GM19025 (cell line): Measurements from ENCODE around the gene CDH8.
"Not testable (repeated sequence)": the region's sequence is repeated elsewhere in the genome, so short reads cannot be mapped to it uniquely, and the experiment has no call there.

ENCODE experiments used
- ATAC-seq: cut with Tn5 transposase; IDR thresholded peaks from one replicate; pipeline ENCODE4 v1.9.1; 2021; ENCODE audit warnings: mild to moderate bottlenecking, low read depth, moderate library complexity; ENCODE audit not compliant: unreplicated experiment

The CDH8 gene

DNA sequence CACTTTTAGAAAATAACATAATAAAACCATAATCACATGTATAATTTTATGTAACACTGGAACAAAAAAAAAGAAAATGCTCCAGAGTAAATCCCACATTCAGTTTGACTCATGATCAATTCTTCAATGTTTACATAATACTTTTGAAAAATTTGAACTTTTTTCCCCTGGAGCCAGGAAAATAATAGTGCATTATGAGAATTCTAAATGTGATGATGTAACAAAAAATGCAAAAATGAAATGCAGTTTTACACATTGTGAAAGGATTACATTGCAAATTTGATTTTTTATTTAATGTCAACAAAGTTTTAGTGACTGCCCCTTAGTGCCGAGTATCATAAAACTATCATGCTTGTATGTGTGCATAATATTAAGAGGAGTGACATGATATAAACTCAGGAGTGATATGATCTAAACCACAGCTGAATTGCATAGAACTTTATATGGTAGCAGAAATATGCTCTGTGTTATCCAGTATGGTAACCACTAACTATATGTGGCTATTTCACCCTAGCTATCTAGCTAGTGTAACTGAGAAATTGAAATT lies 238.2 kb downstream of the CDH8 start:
- ATAC-seq = no peak

DNA sequence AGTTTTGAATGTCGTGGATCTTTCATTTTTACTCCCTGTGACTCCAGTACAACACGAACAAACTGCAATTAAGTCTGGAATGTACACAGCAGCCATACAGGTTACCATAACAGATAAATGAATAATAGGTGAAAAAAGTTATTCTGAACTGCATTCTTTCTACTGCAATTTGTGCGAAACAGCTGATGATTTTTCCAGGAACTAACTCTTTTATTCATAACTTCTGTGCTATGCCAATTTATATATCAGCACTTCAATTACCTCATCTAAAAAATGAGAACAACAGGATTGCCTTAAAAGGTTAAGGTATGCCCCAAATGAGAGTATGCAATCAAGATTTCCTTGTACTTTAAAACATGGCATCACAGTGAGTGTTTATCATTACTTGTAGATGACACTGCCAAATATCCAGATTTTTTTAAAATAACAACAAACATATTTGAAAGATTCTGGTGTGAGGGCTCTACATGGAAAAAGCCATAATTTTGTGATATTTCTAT lies 238.9 kb downstream of the CDH8 start:
- ATAC-seq = no peak

DNA sequence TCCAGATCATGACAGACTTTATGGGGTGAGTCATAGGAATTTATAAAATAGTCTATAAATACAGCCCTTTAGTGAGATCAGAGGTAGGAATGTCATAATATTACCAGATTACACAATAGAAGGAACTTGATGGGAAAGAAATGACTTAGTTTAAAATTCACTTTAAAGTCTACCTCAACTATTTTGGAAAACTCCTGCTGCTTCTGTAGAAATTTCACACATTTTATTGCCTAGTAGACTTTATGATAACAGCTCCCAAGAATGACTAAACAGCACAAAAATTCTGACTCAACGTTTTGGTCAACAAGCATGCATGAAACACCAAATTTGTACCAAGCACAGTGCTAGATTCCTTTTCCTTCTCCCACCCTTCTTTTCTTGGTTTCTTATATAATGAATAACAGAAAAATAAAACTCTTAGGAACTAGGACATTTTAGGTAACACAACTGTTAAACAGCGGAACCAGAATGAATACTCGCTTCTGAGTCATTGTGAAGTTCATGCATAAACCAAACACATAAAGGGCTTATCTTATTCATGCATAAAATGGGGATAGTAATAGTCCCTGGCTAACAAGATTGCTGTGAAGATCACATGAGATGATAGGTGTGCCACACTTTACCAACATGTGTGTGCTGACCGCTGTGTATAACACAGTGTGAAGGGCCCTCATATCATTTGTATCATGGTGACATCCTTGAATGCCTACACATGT lies 243.9 kb downstream of the CDH8 start:
- ATAC-seq = no peak

DNA sequence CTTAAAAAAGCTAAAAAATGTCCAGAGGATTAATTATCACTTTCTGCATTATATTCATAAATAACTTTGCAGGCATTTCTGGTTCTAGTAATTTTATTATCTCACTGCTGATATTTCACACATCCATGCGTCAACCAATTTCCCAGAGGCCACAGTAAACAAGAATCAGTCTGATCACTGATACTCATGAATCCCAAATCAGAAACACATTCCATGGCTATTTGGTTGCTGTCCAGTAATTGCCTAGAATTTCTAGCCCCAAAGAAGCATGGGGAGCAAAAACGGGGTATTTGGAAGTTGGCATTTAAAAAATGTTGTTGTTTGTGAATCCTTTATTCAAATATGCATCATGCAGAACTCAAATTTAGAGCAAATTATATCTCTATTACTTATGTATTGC lies 244.8 kb downstream of the CDH8 start:
- ATAC-seq = no peak

DNA sequence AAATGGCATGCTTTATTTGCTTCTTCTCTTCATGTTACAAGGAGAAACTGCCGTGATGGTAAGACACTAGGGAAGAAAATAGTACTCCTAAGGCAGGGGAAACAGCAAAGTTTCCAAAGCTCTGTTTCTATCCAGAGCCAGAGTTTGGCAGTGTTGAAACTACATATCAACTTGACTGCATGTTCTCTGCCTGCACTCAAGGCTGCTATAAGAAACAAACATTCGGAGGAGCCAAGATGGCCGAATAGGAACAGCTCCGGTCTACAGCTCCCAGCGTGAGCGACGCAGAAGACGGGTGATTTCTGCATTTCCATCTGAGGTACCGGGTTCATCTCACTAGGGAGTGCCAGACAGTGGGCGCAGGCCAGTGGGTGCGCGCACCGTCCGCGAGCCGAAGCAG lies 254.4 kb downstream of the CDH8 start:
- ATAC-seq = not testable (repeated sequence)

DNA sequence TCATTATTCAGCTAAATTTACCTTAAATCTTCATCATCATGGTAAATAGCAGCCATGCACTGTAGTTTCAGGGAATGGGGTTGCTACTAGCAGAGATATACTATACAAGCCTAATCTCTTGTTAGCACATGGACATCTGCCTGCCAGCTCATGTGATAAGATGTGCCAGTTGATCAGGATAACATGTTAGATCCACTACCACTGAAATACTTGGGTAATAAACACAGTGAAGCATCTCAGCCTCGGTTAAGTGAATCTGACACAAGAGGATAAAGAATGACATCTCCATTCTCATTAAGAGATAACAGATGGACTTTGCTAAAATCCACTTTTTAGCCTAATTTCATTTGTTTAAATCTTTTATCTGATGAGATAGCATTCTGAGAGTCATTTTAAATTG lies 256.1 kb downstream of the CDH8 start:
- ATAC-seq = no peak

DNA sequence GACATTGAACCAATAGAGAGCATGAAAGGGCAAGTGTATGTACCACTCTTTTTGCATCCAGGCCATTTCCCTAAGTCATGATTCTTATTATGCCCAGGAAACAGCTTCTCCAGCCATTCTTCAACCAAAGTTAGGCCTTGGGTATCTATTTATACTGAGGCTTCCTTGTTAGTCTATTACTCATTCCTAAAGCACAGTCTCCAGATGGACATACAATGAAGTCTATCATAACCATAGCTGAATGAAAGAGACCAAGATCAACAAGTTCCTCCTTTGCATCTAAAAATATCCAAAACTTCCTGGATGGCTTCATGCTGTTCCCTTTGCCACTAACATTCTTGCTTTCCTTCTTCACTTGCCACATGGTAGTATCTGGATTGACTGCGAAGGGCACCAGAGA lies 265.9 kb downstream of the CDH8 start:
- ATAC-seq = no peak

DNA sequence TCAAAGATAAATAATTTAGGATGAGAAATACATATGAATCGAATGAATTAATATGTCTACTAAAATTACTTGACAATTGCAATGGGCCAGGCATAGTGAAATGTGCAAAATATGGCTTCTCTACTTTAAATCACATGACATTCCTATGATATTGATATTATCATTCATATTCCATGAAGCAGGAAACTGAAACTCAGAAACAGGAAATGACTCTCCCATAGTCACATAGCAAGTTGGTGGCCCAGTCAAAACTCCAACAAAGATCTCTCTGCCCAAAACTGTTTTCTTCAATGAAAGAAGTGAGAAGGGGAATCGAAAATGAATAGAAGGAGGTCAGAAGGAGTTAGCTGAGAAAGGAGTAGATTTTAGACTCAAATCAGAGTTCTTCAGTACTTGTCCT lies 272.2 kb downstream of the CDH8 start:
- ATAC-seq = no peak

DNA sequence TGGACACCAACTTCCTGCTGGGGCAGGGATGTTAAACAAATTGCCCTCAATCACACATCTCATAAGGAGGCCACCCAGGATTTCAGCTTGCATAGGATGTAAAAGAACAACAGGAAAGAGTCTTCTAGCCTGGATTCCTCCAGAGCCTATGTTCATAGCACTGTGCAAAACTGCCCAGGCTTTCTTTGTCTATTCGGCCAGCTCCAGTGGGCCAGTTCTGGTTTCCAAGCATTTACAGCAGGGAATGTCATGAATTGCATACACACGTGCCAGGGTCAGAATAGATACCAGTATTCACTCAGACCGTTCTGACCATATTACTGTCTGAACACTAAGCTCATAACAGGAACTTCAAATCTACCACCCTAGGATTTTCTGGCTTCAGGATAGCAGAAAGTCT lies 273.2 kb downstream of the CDH8 start:
- no peak for ATAC-seq

DNA sequence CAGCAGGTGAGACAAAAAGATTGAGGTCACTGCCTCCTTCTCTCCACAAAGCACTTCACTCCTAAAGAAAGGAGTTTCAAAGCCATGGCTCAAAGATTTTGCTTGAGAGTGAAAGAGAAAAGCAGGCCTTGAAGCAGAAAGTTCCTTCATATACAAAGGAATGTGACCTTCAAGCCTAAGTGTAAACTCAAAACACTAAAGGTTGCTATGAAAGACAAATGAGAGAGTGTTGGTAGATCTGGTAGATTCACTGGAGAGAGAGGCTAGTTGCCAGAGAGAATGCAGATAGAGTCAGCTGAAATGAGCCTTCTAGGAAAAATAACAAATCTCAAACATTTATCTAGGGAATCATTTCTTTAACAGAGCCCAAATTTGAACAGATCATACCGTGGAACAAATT lies 305.2 kb downstream of the CDH8 start:
- no peak for ATAC-seq

DNA sequence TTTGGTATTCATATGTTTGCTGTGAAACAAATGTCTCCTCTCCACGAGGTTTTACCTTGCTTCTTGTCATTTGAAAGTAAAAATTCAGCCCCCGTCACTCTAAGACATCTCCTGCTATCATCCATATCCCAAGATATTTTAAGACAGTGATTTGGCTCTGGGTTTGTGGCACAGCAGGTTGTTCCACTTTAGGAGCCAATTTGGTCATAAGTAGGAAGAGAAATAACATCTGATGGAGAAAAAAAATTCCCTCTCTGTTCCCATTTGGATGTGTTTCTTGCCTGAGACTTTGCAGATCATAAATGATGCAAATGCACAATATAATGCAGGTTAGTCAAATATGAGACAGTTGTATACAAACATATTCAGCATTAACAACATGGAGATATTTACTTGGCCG lies 309.5 kb downstream of the CDH8 start:
- ATAC-seq = no peak

DNA sequence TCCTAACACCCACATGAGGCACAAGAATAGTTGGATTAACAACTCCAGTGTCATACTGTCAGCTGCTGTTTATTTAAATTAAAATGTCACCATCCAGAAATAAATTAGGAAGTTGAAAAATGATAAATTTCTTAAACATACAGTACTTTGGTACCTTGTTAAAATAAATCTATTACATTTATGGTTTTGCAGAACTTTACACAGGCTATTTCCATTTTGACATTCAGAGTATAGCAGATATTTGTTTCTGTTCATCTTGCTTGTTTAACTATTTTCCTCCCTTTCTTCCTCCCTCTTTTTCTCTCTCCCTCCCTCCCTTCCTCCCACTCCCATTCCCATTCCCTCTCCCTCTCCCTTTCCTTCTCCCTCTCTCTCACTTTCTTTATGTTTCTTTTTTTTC lies 310.1 kb downstream of the CDH8 start:
- ATAC-seq = no peak

DNA sequence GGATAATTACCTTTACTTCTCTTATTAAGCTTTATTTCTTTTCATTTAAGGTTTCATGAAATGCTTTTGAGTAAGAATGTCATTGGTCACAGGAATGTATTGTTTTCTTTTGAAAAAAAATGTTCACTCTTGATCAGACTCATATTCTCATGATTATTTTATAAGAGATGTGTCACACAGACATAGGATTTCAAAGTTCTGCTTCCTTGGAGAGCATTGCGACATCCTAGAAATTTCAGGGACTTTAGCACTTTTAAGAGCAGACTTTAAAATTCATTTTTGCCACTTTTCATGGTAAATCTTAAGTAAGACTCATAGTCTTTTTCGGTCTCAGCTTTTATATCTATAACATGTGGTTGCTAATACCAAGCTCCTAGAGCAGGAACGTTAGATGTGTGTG lies 314.7 kb downstream of the CDH8 start:
- ATAC-seq = no peak

DNA sequence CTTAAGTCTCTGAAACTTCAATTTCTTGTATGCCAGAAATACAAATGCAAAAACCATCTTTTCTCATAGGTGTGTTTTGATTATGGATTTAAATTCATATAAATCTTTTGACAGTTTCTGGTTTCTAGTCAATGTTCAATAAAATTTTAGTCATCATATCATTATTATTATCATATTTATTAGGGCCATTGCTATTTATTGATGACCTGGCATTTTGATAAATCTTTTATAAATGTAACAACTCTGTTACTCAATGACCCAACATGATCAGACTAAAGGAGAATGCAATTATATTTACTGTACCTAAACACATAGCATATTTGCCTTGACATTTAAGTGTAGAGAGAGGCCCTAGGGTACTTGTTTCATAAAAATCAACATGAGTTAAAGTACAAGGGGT lies 320.8 kb downstream of the CDH8 start:
- ATAC-seq = no peak

DNA sequence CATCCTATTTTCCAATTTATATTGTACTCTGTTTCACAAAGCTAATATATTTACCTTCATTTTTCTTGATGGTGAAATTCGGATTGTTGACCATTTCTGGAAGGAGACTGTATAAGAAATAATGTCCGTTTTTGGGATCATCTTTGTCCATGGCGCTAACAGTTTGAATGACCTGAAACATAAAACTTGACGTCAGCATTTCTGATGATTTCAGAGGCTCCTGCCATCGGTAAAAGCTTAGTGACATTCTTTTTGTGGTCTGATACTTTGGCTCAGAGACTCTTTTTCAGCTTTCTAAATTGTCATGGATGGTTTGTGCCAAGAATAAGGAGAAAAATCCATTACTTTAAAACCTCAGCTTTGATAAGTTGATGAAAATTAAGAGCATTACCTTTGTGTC lies 322.5 kb downstream of the CDH8 start:
- no peak for ATAC-seq

DNA sequence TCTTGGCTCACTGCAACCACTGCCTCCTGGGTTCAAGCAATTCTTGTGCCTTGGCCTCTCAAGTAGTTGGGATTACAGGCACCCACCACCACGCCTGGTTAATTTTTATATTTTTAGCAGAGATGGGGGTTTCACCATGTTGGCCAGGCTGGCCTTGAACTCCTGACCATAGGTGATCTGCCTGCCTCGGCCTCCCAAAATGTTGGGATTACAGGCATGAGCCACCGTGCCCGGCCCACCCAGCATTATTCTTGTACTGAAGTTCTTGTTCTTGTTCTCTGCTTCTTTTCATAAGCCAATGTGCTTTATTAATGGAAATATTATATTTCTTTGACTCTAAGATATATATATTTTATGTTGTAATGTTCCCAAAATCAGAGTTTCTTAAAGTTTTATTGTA lies 336.6 kb downstream of the CDH8 start:
- not testable (repeated sequence) for ATAC-seq

DNA sequence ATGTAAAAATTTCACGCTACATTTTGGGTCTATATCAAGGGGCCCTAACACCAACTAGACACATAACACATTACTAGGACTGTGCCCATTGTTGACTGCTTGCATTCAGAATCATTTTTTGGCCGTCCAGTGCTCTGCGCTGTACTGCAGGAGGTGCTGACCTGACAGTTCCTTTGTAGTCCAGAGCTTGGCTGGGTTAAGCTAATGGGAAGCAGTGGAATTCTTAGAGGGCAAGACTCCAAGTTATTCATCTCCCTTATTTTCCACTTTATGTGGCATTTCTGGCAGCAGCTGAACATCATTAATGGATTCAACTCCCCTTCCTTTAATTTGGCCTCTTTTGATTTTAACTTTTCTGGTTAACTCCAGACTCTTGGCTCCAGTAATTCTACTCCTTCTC lies 351.7 kb downstream of the CDH8 start:
- no peak for ATAC-seq

DNA sequence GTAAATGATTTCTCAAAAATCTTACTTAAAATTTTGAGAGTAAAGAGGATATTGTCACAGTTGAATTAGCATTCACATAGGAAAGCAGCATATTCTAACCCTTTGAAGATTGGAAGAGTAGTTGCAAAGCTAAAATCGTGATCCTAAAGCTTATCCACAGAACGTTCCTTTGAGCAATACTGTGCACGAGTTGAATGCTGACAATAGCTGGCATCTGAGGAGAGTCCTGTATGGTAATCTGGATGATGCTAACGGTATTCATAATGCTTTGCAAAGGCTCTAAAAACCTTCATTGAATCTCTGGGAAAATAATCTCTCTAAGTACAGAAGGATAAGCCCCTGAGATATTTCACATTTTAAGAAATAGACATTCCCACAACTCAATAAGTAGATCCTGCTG lies 354.6 kb downstream of the CDH8 start:
- ATAC-seq = no peak

DNA sequence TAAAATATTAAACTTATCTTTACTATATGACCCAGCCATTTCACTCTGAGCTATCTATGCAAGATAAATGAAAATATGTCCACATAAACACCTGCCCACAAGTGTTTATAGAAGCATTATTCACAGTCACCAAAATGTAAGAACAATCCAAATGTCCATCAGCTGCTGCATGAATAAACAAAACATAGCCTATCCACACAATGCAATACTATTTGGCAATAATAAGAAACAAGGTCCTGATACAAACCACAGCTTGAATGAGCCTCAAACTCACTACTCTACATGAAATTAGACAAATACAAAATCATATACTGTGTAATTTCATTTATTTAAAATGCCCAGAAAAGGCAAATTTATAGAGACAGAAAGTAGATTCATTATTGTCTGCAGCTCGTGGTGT lies 355.1 kb downstream of the CDH8 start:
- ATAC-seq = no peak

DNA sequence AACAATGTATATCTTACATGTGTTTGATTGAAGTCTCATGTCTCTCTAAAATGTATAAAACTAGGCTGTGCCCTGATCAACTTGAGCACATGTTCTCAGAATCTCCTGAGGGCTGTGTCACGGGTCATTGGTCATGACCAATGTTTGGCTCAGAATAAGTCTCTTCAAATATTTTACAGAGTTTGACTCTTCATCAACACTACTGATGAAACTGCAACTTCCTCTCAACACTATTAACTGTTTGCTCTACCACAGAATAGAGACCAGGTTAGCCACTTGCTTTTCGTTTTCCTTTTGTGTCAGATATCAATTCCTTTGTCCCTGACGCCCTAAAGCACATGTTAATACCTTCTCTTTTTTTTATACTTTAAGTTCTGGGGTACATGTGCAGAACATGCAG lies 358.1 kb downstream of the CDH8 start:
- no peak for ATAC-seq

DNA sequence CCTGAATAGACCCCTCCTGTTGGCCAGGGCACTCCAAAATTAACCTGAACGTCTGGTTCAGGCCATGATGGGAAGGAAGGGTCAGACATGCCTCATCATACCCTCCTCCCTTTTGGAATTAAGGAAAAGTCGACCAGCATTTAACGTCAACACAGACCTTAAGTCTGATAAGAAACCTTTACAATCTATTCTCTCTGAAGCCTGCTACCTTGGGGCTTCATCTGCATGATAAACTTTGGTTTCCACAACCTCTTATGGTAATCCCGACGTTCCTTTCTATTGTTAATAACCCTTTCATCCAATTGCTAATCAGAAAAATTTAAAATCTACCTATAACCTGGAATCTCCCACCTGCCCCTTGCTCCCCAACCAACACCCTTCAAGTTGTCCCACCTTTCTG lies 358.5 kb downstream of the CDH8 start:
- ATAC-seq = no peak

DNA sequence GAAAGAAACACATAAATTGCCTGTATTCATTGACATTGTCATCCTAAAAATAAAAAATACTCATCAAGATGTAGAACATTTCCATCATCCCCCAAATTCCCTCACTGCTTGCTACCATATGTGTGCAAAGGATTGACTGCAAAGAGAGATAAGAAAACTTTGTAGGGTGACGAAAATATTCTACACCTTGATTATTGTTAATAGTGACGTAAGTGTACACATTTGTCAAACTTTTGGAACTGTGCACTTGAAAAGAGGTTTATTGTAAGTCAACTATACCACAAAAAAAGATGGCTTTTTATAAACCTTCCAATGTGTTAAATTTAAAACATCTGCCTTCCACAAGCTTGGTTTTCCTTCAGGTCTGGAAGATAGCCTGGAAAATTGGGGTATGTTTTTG lies 359.5 kb downstream of the CDH8 start:
- no peak for ATAC-seq

DNA sequence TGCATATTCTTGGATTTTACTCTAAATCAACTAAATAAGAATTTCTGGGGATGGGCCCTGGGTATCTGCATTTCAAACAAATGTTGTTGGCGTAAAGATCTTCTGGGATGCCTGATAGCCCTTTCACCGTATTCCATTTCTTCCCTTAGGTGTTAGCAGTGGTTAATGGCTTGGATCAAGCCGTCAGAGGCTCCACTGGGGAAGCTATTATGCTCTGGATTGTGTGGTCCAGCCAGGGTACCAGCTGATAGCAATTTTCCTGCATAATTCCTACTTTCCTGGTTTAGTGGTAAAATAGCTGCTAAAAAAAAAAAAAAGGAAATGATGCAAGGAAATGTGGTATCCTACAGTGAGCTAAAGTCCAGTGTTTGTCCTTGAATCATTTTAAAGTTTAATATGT lies 365.1 kb downstream of the CDH8 start:
- ATAC-seq = no peak
